Kidney (tissue), 14 donors: Measurements from ENCODE around the gene EHHADH. TPM values are rescaled to one million over a fixed set of nuclear protein-coding genes. Genes with fewer than 3 reads are reported as not detected.

ENCODE experiments used
- DNase-seq, 5 donors: peaks; one replicate each; pipeline ENCODE4 v3.0.0-alpha.2; 2013 to 2020
- FAIRE-seq: peaks from 2 replicates; lab custom pipeline; 2012; peaks lifted over from hg19 to GRCh38; lab: Jason Lieb, UNC
- H3K27ac ChIP-seq, 2 donors: one replicate each; pipeline ENCODE4 v1.7.0; 2013; ENCODE audit warnings: low read depth in 2 of 2, low read length in 2 of 2, inconsistent platforms in 1 of 2
- H3K27me3 ChIP-seq: one replicate; pipeline ENCODE4 v1.7.1; 2013; ENCODE audit warnings: low read length, inconsistent platforms; ENCODE audit not compliant: control insufficient read depth, insufficient read depth
- H3K36me3 ChIP-seq, 3 donors: one replicate each; pipeline versions ENCODE4 v1.7.0 to v1.7.1; 2013; ENCODE audit warnings: low read length in 3 of 3, control low read depth in 1 of 3, inconsistent platforms in 1 of 3; ENCODE audit not compliant: insufficient read depth in 3 of 3, control insufficient read depth in 2 of 3
- H3K4me1 ChIP-seq, 3 donors: one replicate each; pipeline versions ENCODE4 v1.7.0 to v1.7.1; 2013; ENCODE audit warnings: low read length in 3 of 3, inconsistent platforms in 1 of 3, low read depth in 1 of 3; ENCODE audit not compliant: control insufficient read depth in 2 of 3, insufficient read depth in 2 of 3
- H3K4me3 ChIP-seq, 3 donors: one replicate each; pipeline versions ENCODE4 v1.7.0 to v1.8.1; 2013; ENCODE audit warnings: low read length in 3 of 3, control low read depth in 1 of 3, inconsistent platforms in 1 of 3
- H3K9ac ChIP-seq, 3 donors: one replicate each; pipeline versions ENCODE4 v1.7.0 to v1.7.1; 2013; ENCODE audit warnings: low read length in 3 of 3, control low read depth in 1 of 3, inconsistent platforms in 1 of 3
- H3K9me3 ChIP-seq, 3 donors: one replicate each; pipeline versions ENCODE4 v1.7.0 to v1.7.1; 2013; ENCODE audit warnings: low read length in 3 of 3, control low read depth in 1 of 3, inconsistent platforms in 1 of 3; ENCODE audit not compliant: control insufficient read depth in 2 of 3, insufficient read depth in 1 of 3
- intact Hi-C: fragments of 100-400 bp; cut with DNase I; formaldehyde crosslinking; loops from one replicate; pipeline ENCODE4 v1.11.1; 2022
- microRNA-seq: library from miRNA; unstranded; fragments of <30 nt; microRNA quantifications from one replicate; pipeline ENCODE4 v1.2.0, GENCODE V29; 2020
- polyA plus RNA-seq: library from polyadenylated mRNA; stranded (reverse); fragments of 350-450 nt; fragmentation: Illumina TruSeq; extraction: RNeasy Lipid Tissue Mini Kit (QIAGEN cat#74804); gene quantifications from one replicate; pipeline ENCODE4 v1.2.3, GENCODE V29; 2014; ENCODE audit warnings: low read depth, low replicate concordance; ENCODE audit not compliant: insufficient read depth
- total RNA-seq: library from RNA; stranded (reverse); fragmentation: NEBNext Ultra II Directional; extraction: Animal tissue kit (Norgen Biotek cat#: 25700); gene quantifications from one replicate; pipeline ENCODE4 v1.2.1, GENCODE V29; 2021
- TF ChIP-seq, protein P1 (sequence below): IDR thresholded peaks from 3 replicates; pipeline ENCODE4 v1.5.1; 2012; ENCODE audit warnings: mild to moderate bottlenecking, moderate library complexity, borderline replicate concordance; ENCODE audit not compliant: insufficient read depth; ENCODE audit errors: extremely low read depth
- donor health status: control.
- donor health status: control.
- donor health status: control.
- donor health status: control.
- donor health status: control.
- donor health status: DM: yes; HTN: yes; CAD: no.
- donor health status: Normal renal cell carcinoma (clear cell type).

Gene EHHADH
- total and polyA plus RNA-seq, 2 donors from 2014 or later = 27.9 to 60.9 TPM

DNA sequence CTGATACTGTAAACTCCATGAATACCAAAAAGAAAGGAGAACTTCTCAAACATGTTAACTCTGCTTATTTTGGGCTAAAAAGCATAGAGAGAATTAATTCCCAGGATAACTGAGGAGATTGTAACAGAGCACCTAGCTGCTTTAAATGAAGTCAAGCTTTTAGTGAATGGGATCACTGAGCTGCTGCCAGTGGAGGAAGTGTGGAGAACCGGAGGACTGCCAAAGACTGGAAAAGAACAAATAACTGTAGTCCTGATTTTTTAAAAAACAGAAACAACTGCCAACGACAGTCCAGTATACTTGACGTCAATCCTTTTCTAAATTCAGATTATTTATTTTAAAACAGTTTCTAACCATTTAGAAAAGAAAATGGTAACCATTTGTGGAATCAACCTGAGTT lies 104.3 kb downstream of the EHHADH start:
- no peak overlapping the region for H3K4me3 ChIP-seq
- intact Hi-C loops = no loop called here
- H3K27ac ChIP-seq = no peak overlapping the region
- FAIRE-seq = no peak
- H3K36me3 ChIP-seq = no peaks in the 10 kb centered on the region
- H3K9me3 ChIP-seq = no peaks in the 10 kb centered on the region
- TF ChIP-seq, protein P1, sequence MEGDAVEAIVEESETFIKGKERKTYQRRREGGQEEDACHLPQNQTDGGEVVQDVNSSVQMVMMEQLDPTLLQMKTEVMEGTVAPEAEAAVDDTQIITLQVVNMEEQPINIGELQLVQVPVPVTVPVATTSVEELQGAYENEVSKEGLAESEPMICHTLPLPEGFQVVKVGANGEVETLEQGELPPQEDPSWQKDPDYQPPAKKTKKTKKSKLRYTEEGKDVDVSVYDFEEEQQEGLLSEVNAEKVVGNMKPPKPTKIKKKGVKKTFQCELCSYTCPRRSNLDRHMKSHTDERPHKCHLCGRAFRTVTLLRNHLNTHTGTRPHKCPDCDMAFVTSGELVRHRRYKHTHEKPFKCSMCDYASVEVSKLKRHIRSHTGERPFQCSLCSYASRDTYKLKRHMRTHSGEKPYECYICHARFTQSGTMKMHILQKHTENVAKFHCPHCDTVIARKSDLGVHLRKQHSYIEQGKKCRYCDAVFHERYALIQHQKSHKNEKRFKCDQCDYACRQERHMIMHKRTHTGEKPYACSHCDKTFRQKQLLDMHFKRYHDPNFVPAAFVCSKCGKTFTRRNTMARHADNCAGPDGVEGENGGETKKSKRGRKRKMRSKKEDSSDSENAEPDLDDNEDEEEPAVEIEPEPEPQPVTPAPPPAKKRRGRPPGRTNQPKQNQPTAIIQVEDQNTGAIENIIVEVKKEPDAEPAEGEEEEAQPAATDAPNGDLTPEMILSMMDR = no peak
- no peaks in the 10 kb centered on the region for H3K27me3 ChIP-seq
- no peak overlapping the region for H3K9ac ChIP-seq
- H3K4me1 ChIP-seq = peaks cover 0 to 4% (median 0%) of the 10 kb centered on the region in 3 donors
- DNase-seq = no peak

DNA sequence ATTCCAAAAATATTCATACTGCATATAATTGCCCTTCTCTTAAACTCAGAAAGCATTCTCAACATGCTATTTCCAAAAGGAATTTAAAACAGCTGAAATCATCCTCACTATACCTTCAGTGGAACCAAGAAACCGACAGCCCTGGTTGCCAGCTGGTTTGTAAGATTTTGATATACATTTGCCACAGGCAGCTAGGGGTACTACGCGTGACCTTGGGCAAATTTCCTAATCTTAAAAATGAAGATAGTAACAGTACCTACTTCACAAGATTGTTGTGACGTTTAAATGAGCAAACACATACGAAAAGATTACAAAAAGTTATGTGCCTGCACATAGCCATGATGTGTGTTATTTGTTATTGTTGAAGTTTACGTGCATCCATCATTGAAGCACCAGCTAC lies 108.3 kb downstream of the EHHADH start:
- no peak overlapping the region for H3K4me3 ChIP-seq
- H3K9ac ChIP-seq = no peak overlapping the region
- H3K27ac ChIP-seq = no peak overlapping the region
- intact Hi-C loops = no loop called here
- DNase-seq = no peak
- no peaks in the 10 kb centered on the region for H3K27me3 ChIP-seq
- no peaks in the 10 kb centered on the region for H3K4me1 ChIP-seq
- no peak for FAIRE-seq
- H3K36me3 ChIP-seq = no peaks in the 10 kb centered on the region
- TF ChIP-seq, protein P1 = no peak
- peaks cover 0 to 2% (median 0%) of the 10 kb centered on the region in 3 donors for H3K9me3 ChIP-seq

DNA sequence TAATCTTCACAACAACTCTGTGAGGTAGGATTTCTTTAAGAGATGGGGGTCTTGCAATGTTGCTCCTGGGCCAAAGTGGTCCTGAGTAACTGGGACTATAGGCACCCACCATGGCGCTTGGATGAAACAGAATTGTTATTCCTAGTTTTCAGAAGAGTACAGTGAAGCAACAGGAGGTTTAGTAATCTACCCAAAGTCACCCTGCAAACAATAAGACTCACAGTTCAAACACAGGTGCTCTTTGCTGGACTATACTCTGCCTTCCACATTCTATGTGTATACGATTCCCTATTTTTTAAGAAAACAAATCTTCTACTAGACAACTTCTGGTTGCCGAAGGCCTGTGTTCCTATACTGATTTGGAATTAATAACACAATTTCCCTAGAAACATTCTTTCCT lies 109.1 kb downstream of the EHHADH start:
- peaks cover 0 to 2% (median 0%) of the 10 kb centered on the region in 3 donors for H3K9me3 ChIP-seq
- intact Hi-C loops = no loop called here
- H3K36me3 ChIP-seq = no peaks in the 10 kb centered on the region
- H3K4me1 ChIP-seq = no peaks in the 10 kb centered on the region
- H3K9ac ChIP-seq = no peak overlapping the region
- no peak for FAIRE-seq
- H3K27me3 ChIP-seq = no peaks in the 10 kb centered on the region
- TF ChIP-seq, protein P1 = no peak
- no peak overlapping the region for H3K4me3 ChIP-seq
- no peak overlapping the region for H3K27ac ChIP-seq
- no peak for DNase-seq

Small RNA genes within 50 kb of the gene (microRNA-seq; reads per million reads assigned to microRNA genes)
- not detected for gene MIR5588

Other genes with a start within 250 kb of the EHHADH start
- 2.8 TPM for gene C3orf70, start 101.0 kb downstream of the EHHADH start, total RNA-seq
- gene C3orf70, start 101.0 kb downstream of the EHHADH start, polyA plus RNA-seq = 0.69 TPM
- gene MAP3K13, start 109.1 kb upstream of the EHHADH start, total RNA-seq = 44.1 TPM
- gene MAP3K13, start 109.1 kb upstream of the EHHADH start, polyA plus RNA-seq = 33.0 TPM
- 21.0 TPM for gene TMEM41A, start 245.0 kb upstream of the EHHADH start, total RNA-seq
- gene TMEM41A, start 245.0 kb upstream of the EHHADH start, polyA plus RNA-seq = 19.0 TPM